ENCODE measurements around the gene JAKMIP3.
A peak's percentile ranks its signal among the peaks of the same experiment; 100 is the strongest.

Gene JAKMIP3

GRCh38 chr10:132021504-132022143, 44.1 kb upstream of the JAKMIP3 start:
- no peak overlapping the region for H3K4me3 ChIP-seq (ENCODE audit: control insufficient read depth, low read depth, low read length)
- no peak for DNase-seq (ENCODE audit: low read depth)
- no peak for TF ChIP-seq CTCF (conservative IDR thresholded peaks at IDR 0.05; ENCODE audit: control insufficient read depth, insufficient read depth, low read depth, low read length)

GRCh38 chr10:132022241-132022640, 43.5 kb upstream of the JAKMIP3 start:
- no peak for TF ChIP-seq CTCF (conservative IDR thresholded peaks at IDR 0.05; ENCODE audit: control insufficient read depth, insufficient read depth, low read depth, low read length)
- no peak for DNase-seq (ENCODE audit: low read depth)
- H3K4me3 ChIP-seq (ENCODE audit: control insufficient read depth, low read depth, low read length), result no peak overlapping the region

- peak; percentile 67 for DNase-seq (ENCODE audit: low read depth)
- H3K4me3 ChIP-seq (ENCODE audit: control insufficient read depth, low read depth, low read length), result peak overlapping the region; percentile 33
- TF ChIP-seq CTCF (conservative IDR thresholded peaks at IDR 0.05; ENCODE audit: control insufficient read depth, insufficient read depth, low read depth, low read length), result peak; percentile 85
These were observed 42.5 kb upstream of the JAKMIP3 start for GRCh38 chr10:132023092-132023811.

GRCh38 chr10:132027423-132027983, 38.2 kb upstream of the JAKMIP3 start:
- H3K4me3 ChIP-seq (ENCODE audit: control insufficient read depth, low read depth, low read length), result no peak overlapping the region

GRCh38 chr10:132028706-132029105, 37.0 kb upstream of the JAKMIP3 start:
- TF ChIP-seq CTCF (conservative IDR thresholded peaks at IDR 0.05; ENCODE audit: control insufficient read depth, insufficient read depth, low read depth, low read length), result no peak
- H3K4me3 ChIP-seq (ENCODE audit: control insufficient read depth, low read depth, low read length), result no peak overlapping the region
- no peak for DNase-seq (ENCODE audit: low read depth)

More at GRCh38 chr10:132027423-132027983, 38.2 kb upstream of the JAKMIP3 start:
- DNase-seq (ENCODE audit: low read depth), result peak; percentile 33
- TF ChIP-seq CTCF (conservative IDR thresholded peaks at IDR 0.05; ENCODE audit: control insufficient read depth, insufficient read depth, low read depth, low read length), result no peak

GRCh38 chr10:132030898-132031463, 34.8 kb upstream of the JAKMIP3 start:
- no peak overlapping the region for H3K4me3 ChIP-seq (ENCODE audit: control insufficient read depth, low read depth, low read length)
- DNase-seq (ENCODE audit: low read depth), result no peak
- no peak for TF ChIP-seq CTCF (conservative IDR thresholded peaks at IDR 0.05; ENCODE audit: control insufficient read depth, insufficient read depth, low read depth, low read length)

Measured in fibroblast of mammary gland (primary cell).